Naive thymus-derived CD8-positive, alpha-beta T cell (primary cell): Measurements from ENCODE around the gene PNKD. TPM values are rescaled to one million over a fixed set of nuclear protein-coding genes. Genes with fewer than 3 reads are reported as not detected.

Experiments
- ATAC-seq, 2 donors: fragments of 150-1000 bp; cut with Tn5 transposase in 1 of 2; sonication (Bioruptor Pico), chemical (Tn5 transposase) in 1 of 2; 1 replicate in 1 of 2; 2 replicates in 1 of 2; pipeline ENCODE4 v1.10.0; 2021; ENCODE audit warnings: mild to moderate bottlenecking in 2 of 2, moderate library complexity in 2 of 2
- POLR2A ChIA-PET: fragments of 350-600 bp; sonication (Branson Sonifier 250); formaldehyde crosslinking; loops from one replicate; lab custom pipeline; 2021; ENCODE audit warnings: antibody characterized with exemption; lab: Charles Lee
- DNase-seq, 10 donors: peaks; one replicate each; pipeline versions ENCODE4 v3.0.0 to v3.0.0-alpha.2; 2020 to 2022
- H3K27ac Mint-ChIP-seq, 10 donors: one replicate each; pipeline ENCODE4 v1.8.0; 2020 to 2022; ENCODE audit warnings: mild to moderate bottlenecking in 10 of 10, mixed read lengths in 10 of 10, moderate library complexity in 4 of 10, inconsistent platforms in 1 of 10
- H3K27me3 Mint-ChIP-seq, 5 donors: one replicate each; pipeline ENCODE4 v1.8.0; 2021 to 2022; ENCODE audit warnings: mixed read lengths in 5 of 5
- H3K36me3 Mint-ChIP-seq, 3 donors: one replicate each; pipeline ENCODE4 v1.8.0; 2020 to 2022; ENCODE audit warnings: mixed read lengths in 3 of 3, mild to moderate bottlenecking in 2 of 3, inconsistent platforms in 1 of 3
- H3K4me1 Mint-ChIP-seq, 4 donors: one replicate each; pipeline ENCODE4 v1.8.0; 2021 to 2022; ENCODE audit warnings: mixed read lengths in 4 of 4
- H3K4me3 Mint-ChIP-seq, 10 donors: one replicate each; pipeline ENCODE4 v1.8.0; 2020 to 2022; ENCODE audit warnings: mild to moderate bottlenecking in 10 of 10, mixed read lengths in 10 of 10, moderate library complexity in 6 of 10, inconsistent platforms in 1 of 10
- H3K9me3 Mint-ChIP-seq, 9 donors: one replicate each; pipeline ENCODE4 v1.8.0; 2020 to 2022; ENCODE audit warnings: mixed read lengths in 9 of 9, mild to moderate bottlenecking in 3 of 9, inconsistent platforms in 1 of 9, moderate library complexity in 1 of 9
- polyA plus RNA-seq, 3 donors: library from polyadenylated mRNA; unstranded; fragments of 300-500 nt; fragmentation: Illumina TruSeq; gene quantifications; one replicate each; pipeline ENCODE4 v1.2.3, GENCODE V29; 2021
- total RNA-seq, 8 experiments: library from RNA in 2 of 8; stranded (reverse) in 2 of 8; gene quantifications; one replicate each; pipeline ENCODE4 v1.2.3 and lab custom pipeline; 2021 to 2026

The PNKD gene
- total RNA-seq = 10 to 100 TPM; 33.6 to 40.5 TPM
- 100 to 1,000 TPM; 108 to 119 (median 109) TPM for polyA plus RNA-seq
- total RNA-seq (lab: John Stamatoyannopoulos, UW) = 6.9 to 20.4 (median 11.8) reads per million in 6 experiments

- Mint-ChIP-seq H3K4me3 (peak within 1 kb of the TSS; percentile 88 to 97 (median 94)), H3K9me3 (no peaks in the 10 kb centered on the region), H3K36me3 (peaks cover 0 to 54% (median 7%) of the 10 kb centered on the region in 3 donors), H3K27me3 (no peaks in the 10 kb centered on the region), H3K27ac (peak within 1 kb of the TSS; percentile 83 to 98 (median 95)), H3K4me1 (peaks cover 31 to 65% (median 56%) of the 10 kb centered on the region in 4 donors)
- peak; percentile 99 to 100 (median 100) for DNase-seq
- ATAC-seq = peak; percentile 89 to 91
- POLR2A ChIA-PET = interaction anchor here (0.5 to 7.5 kb wide), 24 partner anchors 9 to 1118 kb away, joined by 3 to 206 read pairs (median 4); partner anchors contain the start of genes ARPC2, BCS1L, CATIP and CTDSP1
Measured at GRCh38 chr2:218269900-218270720, at the start of gene PNKD, which contains the start of gene AAMP. PNKD (plus strand) TSS chr2:218270519; CDS start chr2:218270536, 17 bp downstream. AAMP (minus strand) TSS chr2:218270137; CDS start chr2:218270086, 51 bp downstream.

- POLR2A ChIA-PET = interaction anchor here (0.7 to 3.3 kb wide), 3 partner anchors 10 to 73 kb away, joined by 3 to 12 read pairs (median 9); no protein-coding TSS in a partner anchor
- peak overlapping the region; percentile 82 to 100 (median 93) for H3K27ac Mint-ChIP-seq
Measured at GRCh38 chr2:218221000-218221399, 49.3 kb upstream of the PNKD start.

GRCh38 chr2:218223046-218223445 is 47.3 kb upstream of the PNKD start:
- POLR2A ChIA-PET = interaction anchor here (0.6 kb wide), 1 partner anchor 15 kb away, joined by 4 read pairs; no protein-coding TSS in a partner anchor
- DNase-seq (no peak), ATAC-seq (no peak)
- Mint-ChIP-seq H3K4me1 (peaks cover 42 to 94% (median 91%) of the 10 kb centered on the region in 4 donors), H3K9me3 (no peaks in the 10 kb centered on the region), H3K27me3 (no peaks in the 10 kb centered on the region), H3K36me3 (peaks cover 2 to 76% (median 28%) of the 10 kb centered on the region in 3 donors), H3K4me3 (peak overlapping the region; percentile 43 to 95 (median 68)), H3K27ac (peak overlapping the region in 9 of 10 donors; percentile 72 to 97 (median 86))

More at GRCh38 chr2:218221000-218221399, 49.3 kb upstream of the PNKD start:
- Mint-ChIP-seq H3K4me1 (peaks cover 42 to 84% (median 82%) of the 10 kb centered on the region in 4 donors), H3K36me3 (peaks cover 5 to 57% (median 15%) of the 10 kb centered on the region in 3 donors), H3K9me3 (no peaks in the 10 kb centered on the region), H3K4me3 (peak overlapping the region; percentile 76 to 99 (median 93)), H3K27me3 (no peaks in the 10 kb centered on the region)
- ATAC-seq (no peak), DNase-seq (peak in 1 of 10 donors; percentile 33)

- POLR2A ChIA-PET = interaction anchor here (1.3 to 2.0 kb wide), 3 partner anchors 7 to 28 kb away, joined by 3 to 6 read pairs (median 3); partner anchors contain the start of gene ARPC2
- H3K36me3 Mint-ChIP-seq = peaks cover 3 to 84% (median 28%) of the 10 kb centered on the region in 3 donors
Measured at GRCh38 chr2:218224186-218224585, 46.1 kb upstream of the PNKD start.

GRCh38 chr2:218226903-218227302 is 43.4 kb upstream of the PNKD start:
- Mint-ChIP-seq H3K4me3 (peak overlapping the region in 9 of 10 donors; percentile 36 to 90 (median 59)), H3K36me3 (peaks cover 4 to 85% (median 32%) of the 10 kb centered on the region in 3 donors)
- no peak for DNase-seq

More at GRCh38 chr2:218224186-218224585, 46.1 kb upstream of the PNKD start:
- Mint-ChIP-seq H3K27me3 (no peaks in the 10 kb centered on the region), H3K27ac (peak overlapping the region; percentile 78 to 97 (median 89)), H3K4me1 (peaks cover 43 to 98% (median 94%) of the 10 kb centered on the region in 4 donors), H3K4me3 (peak overlapping the region in 9 of 10 donors; percentile 43 to 90 (median 80)), H3K9me3 (no peaks in the 10 kb centered on the region)
- DNase-seq (no peak), ATAC-seq (no peak)

GRCh38 chr2:218228366-218229090 is 41.8 kb upstream of the PNKD start:
- H3K9me3 Mint-ChIP-seq = no peaks in the 10 kb centered on the region
- no peak for DNase-seq
- H3K27ac Mint-ChIP-seq = peak overlapping the region; percentile 67 to 97 (median 88)
- H3K4me1 Mint-ChIP-seq = peaks cover 36 to 88% (median 81%) of the 10 kb centered on the region in 4 donors
- H3K4me3 Mint-ChIP-seq = peak overlapping the region in 9 of 10 donors; percentile 25 to 85 (median 72)
- no peak for ATAC-seq
- POLR2A ChIA-PET = interaction anchor here (0.9 to 3.1 kb wide), 3 partner anchors 10 to 29 kb away, joined by 3 to 21 read pairs (median 4); partner anchors contain the start of gene ARPC2
- H3K27me3 Mint-ChIP-seq = no peaks in the 10 kb centered on the region
- H3K36me3 Mint-ChIP-seq = peaks cover 4 to 95% (median 42%) of the 10 kb centered on the region in 3 donors

More at GRCh38 chr2:218226903-218227302, 43.4 kb upstream of the PNKD start:
- peaks cover 35 to 95% (median 87%) of the 10 kb centered on the region in 4 donors for H3K4me1 Mint-ChIP-seq
- no peaks in the 10 kb centered on the region for H3K27me3 Mint-ChIP-seq
- peak overlapping the region; percentile 58 to 97 (median 82) for H3K27ac Mint-ChIP-seq
- POLR2A ChIA-PET = interaction anchor here (1.5 kb wide), 1 partner anchor 20 kb away, joined by 4 read pairs; no protein-coding TSS in a partner anchor
- H3K9me3 Mint-ChIP-seq = no peaks in the 10 kb centered on the region
- ATAC-seq = no peak

- ATAC-seq = peak; percentile 82 to 87
- POLR2A ChIA-PET = interaction anchor here (0.6 to 3.2 kb wide), 8 partner anchors 8 to 1000 kb away, joined by 3 to 21 read pairs (median 4); partner anchors contain the start of genes ANKZF1, ARPC2 and ATG9A
Measured at GRCh38 chr2:218229239-218229638, 41.1 kb upstream of the PNKD start.

GRCh38 chr2:218229851-218230250 is 40.5 kb upstream of the PNKD start:
- Mint-ChIP-seq H3K27ac (peak overlapping the region in 9 of 10 donors; percentile 67 to 97 (median 91)), H3K27me3 (no peaks in the 10 kb centered on the region), H3K9me3 (no peaks in the 10 kb centered on the region), H3K4me3 (peak overlapping the region in 8 of 10 donors; percentile 22 to 85 (median 60)), H3K4me1 (peaks cover 30 to 84% (median 79%) of the 10 kb centered on the region in 4 donors), H3K36me3 (peaks cover 4 to 97% (median 41%) of the 10 kb centered on the region in 3 donors)
- DNase-seq (no peak), ATAC-seq (peak in 1 of 2 donors; percentile 11)
- POLR2A ChIA-PET = interaction anchor here (0.6 to 3.2 kb wide), 9 partner anchors 9 to 1049 kb away, joined by 3 to 21 read pairs (median 3); partner anchors contain the start of genes ANKZF1, ARPC2, ATG9A and DNAJB2

More at GRCh38 chr2:218229239-218229638, 41.1 kb upstream of the PNKD start:
- Mint-ChIP-seq H3K4me3 (peak overlapping the region; percentile 28 to 85 (median 76)), H3K9me3 (no peaks in the 10 kb centered on the region), H3K27me3 (no peaks in the 10 kb centered on the region), H3K27ac (peak overlapping the region; percentile 20 to 97 (median 88)), H3K36me3 (peaks cover 4 to 97% (median 45%) of the 10 kb centered on the region in 3 donors), H3K4me1 (peaks cover 36 to 86% (median 80%) of the 10 kb centered on the region in 4 donors)
- peak in 7 of 10 donors; percentile 20 to 66 (median 57) for DNase-seq

GRCh38 chr2:218230882-218231281 is 39.4 kb upstream of the PNKD start:
- DNase-seq (peak in 1 of 10 donors; percentile 28), ATAC-seq (peak in 1 of 2 donors; percentile 51)
- H3K9me3 Mint-ChIP-seq = no peaks in the 10 kb centered on the region
- peak overlapping the region; percentile 50 to 85 (median 65) for H3K4me3 Mint-ChIP-seq
- H3K36me3 Mint-ChIP-seq = peaks cover 4 to 97% (median 42%) of the 10 kb centered on the region in 3 donors
- peaks cover 21 to 74% (median 68%) of the 10 kb centered on the region in 4 donors for H3K4me1 Mint-ChIP-seq
- peak overlapping the region; percentile 67 to 97 (median 90) for H3K27ac Mint-ChIP-seq
- POLR2A ChIA-PET = interaction anchor here (0.6 to 3.2 kb wide), 6 partner anchors 10 to 1048 kb away, joined by 3 to 12 read pairs (median 3); partner anchors contain the start of genes AAMP, DNAJB2 and PNKD
- no peaks in the 10 kb centered on the region for H3K27me3 Mint-ChIP-seq

GRCh38 chr2:218233543-218233942 is 36.8 kb upstream of the PNKD start:
- Mint-ChIP-seq H3K4me1 (peaks cover 13 to 53% (median 47%) of the 10 kb centered on the region in 4 donors), H3K36me3 (peaks cover 4 to 98% (median 37%) of the 10 kb centered on the region in 3 donors), H3K27me3 (no peaks in the 10 kb centered on the region), H3K4me3 (peak overlapping the region in 1 of 10 donors; percentile 46), H3K9me3 (no peaks in the 10 kb centered on the region), H3K27ac (peak overlapping the region in 8 of 10 donors; percentile 29 to 84 (median 76))
- ATAC-seq (no peak), DNase-seq (no peak)
- POLR2A ChIA-PET = interaction anchor here (0.5 to 1.3 kb wide), 3 partner anchors 16 to 50 kb away, joined by 3 to 4 read pairs (median 3); no protein-coding TSS in a partner anchor

- no peak overlapping the region for H3K4me3 Mint-ChIP-seq
- H3K27ac Mint-ChIP-seq = peak overlapping the region in 5 of 10 donors; percentile 7 to 79 (median 42)
- H3K9me3 Mint-ChIP-seq = no peaks in the 10 kb centered on the region
- no peak for DNase-seq
- no peak for ATAC-seq
- H3K27me3 Mint-ChIP-seq = no peaks in the 10 kb centered on the region
- POLR2A ChIA-PET = interaction anchor here (0.8 kb wide), 1 partner anchor 36 kb away, joined by 3 read pairs; the partner anchor contains the start of gene PNKD
- H3K4me1 Mint-ChIP-seq = peaks cover 11 to 50% (median 38%) of the 10 kb centered on the region in 4 donors
- peaks cover 0 to 100% (median 44%) of the 10 kb centered on the region in 3 donors for H3K36me3 Mint-ChIP-seq
Measured at GRCh38 chr2:218234521-218234920, 35.8 kb upstream of the PNKD start.
